NCI-H2107 (cell line): ENCODE measurements around the gene DOCK8.
"Not testable (repeated sequence)": the region's sequence is repeated elsewhere in the genome, so short reads cannot be mapped to it uniquely, and the experiment has no call there.

Source experiments
- DNase-seq: peaks from one replicate; lab custom pipeline; 2025; lab: John Stamatoyannopoulos, UW

The DOCK8 gene

DNA sequence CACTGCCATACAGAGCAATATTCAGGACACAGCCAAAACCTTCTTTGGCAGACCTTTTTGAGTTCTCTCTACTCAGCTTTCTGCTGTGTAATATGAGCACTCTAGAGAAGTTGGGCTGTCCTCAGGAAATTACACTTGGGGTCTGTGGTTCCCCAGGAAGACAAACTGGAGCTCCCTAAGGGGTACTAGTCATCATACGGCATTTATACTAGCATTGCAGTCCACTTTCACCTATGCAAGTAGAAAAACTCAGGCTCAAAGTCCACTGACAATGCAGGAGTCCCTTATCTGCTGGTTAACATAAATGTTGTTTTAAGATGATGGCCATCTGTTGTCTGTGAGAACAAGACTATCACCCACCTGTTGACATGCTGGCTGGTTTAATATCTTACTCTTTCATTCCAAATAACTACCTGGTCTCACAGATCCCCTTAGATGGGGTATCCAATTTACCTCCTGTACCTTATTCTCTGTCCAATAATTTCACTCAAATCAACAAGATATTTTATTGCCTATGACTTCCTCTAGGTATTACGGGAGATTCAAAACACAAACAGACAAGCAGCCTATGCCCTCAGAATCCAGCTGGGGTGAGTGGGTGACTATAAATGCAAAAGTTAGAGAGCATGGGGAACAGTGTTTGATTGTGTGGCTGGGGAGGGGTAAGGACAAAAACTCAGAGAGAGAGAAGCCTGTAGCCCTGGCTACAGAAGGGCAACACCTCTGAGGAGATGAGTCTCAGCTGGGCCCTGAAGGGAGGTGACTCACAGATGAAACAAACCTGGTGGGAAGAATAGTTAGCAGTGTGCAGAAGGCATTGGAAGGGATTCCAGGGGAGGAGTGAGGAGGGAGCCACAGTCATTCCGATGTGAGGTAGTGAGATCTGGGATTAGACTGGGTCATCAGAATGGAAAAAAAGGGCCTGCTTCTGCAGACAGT, 10.2 kb downstream of the DOCK8 start:
- DNase-seq = no peak

DNA sequence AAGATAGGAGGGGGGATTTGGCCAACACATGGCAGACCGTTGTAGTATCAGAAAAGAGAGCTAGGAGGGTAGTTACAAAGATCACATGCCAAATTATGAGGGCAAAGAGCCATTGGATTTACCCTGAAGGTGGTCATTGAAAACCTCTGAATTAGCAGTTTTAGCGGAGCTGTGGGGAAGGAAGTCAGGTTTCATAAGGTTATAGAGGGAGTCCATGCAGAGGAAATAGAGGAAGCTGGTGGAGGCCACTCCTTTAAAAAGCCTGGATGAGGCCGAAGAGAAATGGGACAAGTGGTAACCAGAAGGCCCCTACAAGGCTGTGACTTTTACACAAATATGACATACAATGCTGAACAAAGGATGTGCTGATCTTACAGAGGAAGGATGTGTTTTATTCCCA, 13.2 kb downstream of the DOCK8 start:
- DNase-seq = no peak

DNA sequence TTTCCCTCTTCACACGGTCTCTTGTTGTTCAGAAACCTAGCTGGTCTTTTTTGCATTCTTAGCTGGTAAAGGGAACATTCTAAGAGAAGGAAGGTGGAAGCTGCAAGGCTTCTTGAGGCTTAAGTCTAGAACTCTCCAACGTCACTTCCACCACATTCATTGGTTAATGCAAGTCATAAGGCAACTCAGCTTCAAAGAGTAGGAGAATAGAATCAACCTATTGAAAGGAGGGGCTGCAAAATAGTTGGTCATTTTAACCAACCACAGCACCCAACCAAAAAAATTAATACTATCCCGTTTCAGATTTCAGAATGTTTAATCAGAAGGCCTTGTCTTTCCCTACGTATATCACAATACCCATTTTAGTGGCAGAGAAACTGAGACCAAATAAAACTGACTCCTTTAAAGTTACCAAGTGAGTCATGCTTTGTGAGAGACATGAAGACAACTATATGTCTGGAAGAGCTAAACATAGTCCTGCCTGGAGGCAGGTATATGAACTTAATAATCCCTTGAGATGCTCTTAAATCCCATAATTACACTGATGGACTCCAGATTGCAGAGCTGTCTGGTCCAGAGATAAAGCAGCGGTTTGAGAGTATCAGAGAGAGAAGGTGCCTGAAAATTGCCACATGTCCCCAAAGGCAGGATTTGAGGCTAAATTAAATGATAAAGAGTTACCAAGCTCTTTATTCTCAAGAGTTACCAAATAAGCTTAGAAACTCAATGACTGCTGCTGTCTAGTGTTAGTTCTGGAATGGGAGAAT, 14.4 kb downstream of the DOCK8 start:
- DNase-seq = no peak

DNA sequence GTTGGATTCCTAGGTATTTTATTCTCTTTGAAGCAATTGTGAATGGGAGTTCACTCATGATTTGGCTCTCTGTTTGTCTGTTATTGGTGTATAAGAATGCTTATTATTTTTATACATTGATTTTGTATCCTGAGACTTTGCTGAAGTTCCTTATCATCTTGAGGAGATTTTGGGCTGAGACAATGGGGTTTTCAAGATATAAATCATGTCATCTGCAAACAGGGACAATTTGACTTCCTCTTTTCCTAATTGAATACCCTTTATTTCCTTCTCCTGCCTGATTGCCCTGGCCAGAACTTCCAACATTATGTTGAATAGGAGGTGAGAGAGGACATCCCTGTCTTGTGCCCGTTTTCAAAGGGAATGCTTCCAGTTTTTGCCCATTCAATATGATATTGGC, 17.0 kb downstream of the DOCK8 start:
- not testable (repeated sequence) for DNase-seq

DNA sequence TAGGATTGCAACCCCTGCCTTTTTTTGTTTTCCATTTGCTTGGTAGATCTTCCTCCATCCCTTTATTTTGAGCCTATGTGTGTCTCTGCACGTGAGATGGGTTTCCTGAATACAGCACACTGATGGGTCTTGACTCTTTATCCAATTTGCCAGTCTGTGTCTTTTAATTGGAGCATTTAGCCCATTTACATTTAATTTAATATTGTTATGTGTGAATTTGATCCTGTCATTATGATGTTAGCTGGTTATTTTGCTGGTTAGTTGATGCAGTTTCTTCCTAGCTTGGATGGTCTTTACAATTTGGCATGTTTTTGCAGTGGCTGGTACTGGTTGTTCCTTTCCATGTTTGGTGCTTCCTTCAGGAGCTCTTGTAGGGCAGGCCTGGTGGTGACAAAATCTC, 19.0 kb downstream of the DOCK8 start:
- not testable (repeated sequence) for DNase-seq

DNA sequence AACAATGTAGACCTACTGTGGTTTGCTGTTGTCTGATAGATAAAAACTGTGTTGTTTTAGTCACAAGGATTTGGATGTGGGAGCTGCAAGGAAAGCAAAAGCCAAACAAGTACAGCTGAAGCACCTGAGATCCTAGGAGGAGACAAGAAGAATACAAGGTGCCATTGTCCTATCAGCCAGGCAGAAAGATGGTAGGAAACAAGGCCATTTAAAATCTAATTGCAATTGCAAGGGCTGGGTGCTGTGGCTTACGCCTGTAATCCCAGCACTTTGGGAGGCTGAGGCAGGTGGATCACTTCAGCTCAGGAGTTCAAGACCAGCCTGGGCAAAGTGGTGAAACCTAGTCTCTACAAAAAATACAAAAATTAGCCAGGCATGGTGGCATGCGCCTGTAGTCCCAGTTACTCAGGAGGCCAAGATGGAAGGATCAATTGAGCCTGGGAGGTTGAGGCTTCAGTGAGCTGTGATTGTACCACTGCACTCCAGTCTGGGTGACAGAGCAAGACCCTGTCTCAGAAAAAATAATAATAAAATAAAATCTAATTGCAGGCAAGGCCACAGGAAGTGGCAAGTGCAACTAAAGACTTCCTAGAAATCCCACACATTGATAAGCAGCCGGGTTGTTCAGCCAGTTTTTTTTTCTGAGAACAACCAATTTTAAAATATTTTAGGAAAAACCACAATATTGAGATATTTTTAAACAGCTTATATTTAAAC, 22.6 kb downstream of the DOCK8 start:
- no peak for DNase-seq

DNA sequence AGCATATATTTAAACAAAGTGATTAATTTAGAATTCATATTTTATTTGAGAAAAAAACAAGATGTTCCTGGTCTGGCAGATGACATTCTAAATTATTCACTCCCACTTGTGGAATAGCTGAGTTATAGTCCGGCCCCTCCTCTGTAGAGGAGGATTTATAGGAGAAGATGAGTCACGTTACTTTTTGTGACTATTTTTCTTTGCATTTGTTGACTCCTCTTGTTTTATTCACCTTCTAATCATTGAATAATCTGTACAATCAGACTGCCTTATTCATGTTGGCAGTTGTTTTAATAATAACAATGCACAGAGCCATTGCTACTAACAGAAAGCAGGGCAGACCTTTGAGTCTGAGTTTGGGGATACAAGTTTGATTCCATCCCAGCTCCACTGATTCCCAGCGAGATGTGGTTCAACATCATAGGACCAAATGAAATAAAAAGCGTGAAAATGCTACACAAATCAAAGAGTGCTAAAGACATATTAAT, 23.2 kb downstream of the DOCK8 start:
- no peak for DNase-seq

DNA sequence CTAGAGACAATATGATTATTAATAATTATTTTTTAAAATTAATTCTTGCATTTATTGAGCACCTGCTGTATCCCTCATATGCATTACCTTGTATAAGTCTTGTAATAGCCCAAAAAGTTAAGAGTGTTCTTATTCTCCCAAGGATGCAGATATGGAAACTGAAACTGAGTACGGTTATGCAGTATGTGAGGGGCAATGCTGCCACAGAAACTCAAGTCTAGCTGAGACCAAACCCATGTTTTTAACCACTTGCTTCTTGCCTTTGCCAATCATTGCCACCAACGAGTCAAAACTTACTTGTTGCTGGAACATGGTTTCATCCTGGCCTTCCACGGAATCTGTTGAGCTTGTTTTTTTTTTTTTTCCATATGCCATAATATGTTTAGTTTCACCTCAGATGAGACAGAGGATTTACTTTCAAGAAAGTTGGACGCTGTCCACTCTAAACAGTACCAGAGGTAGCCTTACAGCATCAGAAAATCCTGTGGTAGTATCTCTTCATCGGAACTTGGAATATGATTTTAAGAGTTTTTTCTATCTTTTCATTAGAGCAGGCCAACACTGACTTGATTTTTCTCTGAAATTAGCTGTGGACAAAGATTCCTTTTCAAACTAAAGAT, 27.9 kb downstream of the DOCK8 start:
- DNase-seq = no peak

DNA sequence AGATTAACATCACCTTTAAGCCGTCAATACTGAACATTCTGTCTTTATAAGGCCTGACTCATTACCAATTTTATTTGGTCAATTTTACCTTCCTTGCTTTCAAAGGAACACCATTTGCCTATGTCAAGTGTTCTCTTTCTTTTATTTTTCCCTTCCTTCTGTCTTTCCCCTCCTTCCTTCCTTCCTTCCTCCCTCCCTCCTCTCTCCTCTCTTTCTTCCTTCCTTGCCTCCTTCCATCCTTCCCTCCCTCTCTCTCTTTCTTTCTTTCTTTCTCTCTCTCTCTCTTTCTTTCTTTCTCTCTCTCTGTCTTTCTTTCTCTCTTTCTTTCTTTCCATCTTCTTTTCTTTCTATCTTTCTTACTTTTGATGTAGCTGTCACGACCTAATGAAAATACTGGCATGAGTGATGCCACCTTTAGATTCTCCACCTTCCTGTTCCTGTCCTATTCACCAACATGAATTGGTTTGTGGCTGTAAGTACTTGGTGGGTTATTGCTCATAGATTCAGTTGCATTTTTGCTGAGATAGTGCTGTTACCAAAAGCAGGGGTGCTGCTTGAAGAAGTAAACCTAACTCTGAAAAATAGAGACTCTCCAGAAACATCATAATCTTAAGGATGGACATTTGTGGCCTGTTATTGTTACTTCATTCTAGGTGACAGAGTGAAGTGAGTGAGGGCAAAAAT, 33.8 kb downstream of the DOCK8 start:
- no peak for DNase-seq

DNA sequence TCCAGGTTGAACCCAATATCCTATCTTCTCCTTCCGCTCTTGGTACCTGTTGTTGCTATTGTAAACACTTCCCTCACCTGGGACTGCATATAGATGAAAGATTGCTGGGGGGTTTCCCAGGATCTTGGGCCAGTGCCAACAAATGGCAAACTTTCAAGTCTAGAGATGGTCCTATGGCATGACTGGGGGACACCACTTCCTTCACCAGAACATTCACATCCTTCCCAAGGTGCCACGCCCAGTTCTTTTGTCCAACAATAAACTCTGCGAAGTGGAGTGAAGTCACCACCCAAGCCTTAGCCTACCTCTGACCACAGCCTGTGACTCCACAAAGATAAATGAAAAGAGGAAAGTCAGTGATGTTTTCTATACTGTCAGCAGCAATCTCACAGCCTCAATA, 34.4 kb downstream of the DOCK8 start:
- DNase-seq = no peak

DNA sequence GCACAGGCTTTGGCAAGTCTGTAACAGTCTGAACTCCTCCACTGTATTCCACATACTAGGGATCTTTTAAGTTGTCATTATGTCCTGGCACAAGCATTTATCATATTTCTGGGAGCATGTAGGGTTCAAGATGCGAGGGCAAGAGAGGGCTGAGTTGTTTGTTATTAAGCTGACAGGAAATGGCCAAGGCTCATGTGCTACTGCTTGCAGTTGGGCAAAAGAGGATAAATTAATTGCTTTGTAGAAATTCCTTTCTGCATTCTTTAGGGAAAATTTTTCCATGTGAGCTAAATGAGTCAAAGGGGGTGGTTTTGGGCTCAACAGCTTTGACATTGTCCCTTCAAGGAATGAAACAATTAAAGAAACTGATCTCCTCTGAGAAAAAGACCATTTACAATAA, 35.4 kb downstream of the DOCK8 start:
- DNase-seq = no peak

DNA sequence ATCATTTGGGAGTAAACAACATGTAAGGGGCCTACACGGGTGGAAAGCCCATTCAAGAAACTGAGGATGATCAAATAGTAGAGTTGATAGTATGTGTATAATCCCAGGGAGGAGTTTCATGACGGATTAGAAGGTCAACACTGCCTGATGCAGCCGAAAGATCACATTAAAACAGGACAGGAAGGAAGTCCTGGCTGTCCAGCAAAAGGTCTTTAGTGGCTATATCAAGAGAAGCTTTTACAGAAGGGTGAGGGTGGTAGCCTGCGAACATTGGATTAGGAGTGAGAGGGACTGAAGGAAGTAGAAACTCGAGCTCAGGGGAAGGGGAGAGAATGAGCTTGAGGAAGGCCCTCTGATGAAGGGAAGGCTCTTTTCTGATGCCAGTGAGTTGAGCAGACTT, 36.0 kb downstream of the DOCK8 start:
- no peak for DNase-seq

DNA sequence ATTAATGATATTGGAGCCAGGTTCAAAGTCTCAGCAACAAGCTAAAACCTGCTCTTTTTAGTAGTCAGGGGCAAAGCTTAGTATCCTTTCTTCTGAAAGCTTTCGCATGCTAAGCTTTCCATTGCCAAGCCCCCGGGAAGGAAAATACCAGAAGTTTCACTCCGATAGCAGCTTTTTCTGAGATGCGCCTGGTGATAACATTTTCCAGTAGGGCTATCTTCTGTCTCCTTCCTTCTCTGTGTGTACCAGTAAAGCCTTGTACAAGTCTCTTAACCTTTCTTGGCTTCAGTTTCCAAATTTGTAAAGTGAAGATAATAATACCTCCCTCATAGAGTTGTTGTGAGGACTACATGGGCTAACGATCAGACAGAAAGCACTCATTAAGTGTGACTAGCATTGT, 36.7 kb downstream of the DOCK8 start:
- no peak for DNase-seq

DNA sequence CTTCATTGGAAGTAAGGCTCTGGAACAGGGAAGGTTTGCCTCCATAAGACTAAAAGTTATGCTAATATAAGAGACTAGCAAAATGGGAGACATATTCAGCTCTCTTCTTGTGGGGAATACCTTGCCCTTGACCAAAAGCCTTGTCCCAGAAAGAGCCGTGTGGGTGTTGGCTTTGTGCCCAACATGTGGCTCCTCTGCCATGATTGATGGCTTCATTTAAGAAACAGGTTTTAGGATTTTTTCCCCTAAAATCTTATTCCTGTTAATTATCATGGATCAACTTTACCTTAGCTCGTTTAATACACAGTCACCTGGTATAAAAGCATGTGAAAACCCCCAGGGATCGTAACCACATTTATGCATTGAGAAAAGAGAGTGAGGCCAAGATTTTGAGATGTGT, 38.9 kb downstream of the DOCK8 start:
- DNase-seq = no peak

DNA sequence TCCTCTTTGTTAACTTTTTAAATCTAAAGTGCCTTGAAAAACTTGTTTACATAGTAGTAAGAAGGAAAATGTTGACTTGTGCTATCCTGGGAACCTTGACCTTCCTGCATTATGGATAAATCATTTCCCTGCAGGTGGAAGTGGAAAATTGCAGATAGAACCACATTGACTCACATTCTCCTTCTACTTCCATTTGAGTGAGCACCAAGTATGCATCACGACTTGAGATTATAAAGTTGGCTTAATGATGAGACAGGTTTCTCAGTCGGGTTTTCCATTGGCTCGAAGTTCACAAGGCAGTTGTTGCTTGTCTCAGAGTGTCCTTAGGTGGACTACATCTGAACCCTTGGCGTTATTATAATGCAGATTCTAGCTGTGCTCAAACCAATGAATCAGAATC, 39.9 kb downstream of the DOCK8 start:
- no peak for DNase-seq

DNA sequence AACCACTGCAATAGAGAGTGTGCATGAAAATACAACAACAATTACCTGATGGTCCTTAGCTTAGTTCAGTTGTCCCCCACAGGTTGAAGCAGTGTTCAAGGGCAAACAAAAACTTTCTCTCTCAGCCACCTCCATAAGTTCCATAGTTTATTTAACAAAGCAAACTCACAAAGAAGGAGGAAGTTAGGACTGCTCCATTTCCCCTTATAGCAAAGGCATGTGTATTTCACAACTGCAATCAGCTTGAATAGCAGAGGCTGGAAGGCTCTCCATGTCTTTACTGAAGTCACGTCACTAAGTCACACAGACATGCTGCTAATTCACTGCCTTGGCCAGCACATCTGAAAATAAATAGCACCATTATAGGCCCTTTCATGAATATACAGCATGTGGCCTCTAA, 43.3 kb downstream of the DOCK8 start:
- no peak for DNase-seq

DNA sequence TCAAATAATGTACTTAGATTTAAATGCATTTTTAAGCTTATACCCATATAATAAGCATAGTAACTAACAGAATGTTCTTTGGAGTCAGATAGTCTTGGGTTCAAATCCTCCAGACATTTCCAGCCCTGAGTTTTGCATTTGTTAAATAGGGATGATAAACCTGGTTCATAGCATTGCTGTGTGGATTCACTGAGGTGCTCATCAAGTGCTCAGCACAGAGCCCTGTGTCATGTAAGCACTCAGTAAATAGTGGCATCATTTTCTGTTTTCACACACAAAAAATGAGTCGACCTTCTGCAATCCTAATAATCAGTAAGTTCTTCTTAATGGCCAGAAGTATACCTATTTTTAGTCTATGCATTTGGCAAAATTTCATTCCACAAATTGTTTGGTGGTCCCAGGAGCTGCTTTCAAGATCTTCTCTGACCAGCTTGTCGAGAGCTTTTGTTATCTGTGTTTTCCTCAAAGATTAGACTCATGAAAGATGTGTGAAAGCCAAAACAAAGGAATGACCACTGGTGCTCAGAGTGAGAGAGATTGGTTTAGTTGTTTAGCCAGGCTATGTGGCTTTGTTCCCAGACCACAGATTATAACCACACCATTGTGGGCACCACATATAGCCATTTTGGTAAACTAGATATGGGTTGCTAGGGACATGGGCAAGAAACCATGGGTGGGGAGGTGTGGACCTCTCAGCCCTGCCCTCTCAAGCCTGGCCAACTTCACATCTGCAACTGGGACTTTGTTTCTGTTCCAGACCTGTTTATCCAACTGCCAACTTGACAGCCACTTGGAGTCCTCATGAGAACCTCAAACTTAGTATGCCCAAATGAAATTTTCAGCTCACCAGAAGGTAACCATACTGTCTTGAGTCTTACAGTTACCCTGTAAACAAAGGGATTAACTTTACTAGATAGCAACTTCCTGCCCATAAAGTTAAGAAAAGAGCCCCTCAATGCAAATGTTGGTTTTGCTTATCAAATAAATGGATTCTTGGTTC, 45.0 kb downstream of the DOCK8 start:
- DNase-seq = no peak

DNA sequence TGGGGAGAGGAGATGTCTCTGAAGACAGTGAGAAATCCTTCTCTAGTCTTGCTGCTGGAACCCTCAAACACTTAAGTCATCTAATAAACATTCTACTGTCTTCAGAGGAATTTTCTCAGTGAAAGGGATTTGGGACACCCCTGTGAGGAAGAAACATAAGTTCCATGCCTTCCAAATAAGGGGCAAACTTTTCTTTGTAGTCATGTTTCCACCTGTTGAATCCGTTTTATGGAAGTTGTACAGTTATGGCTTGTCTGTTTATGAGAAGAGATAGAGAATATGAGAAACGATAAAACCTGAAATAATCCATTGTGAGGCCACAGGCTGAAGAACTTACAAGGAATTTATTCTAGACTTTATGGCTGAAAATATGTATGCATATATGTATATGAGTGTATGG, 49.6 kb downstream of the DOCK8 start:
- DNase-seq = no peak

DNA sequence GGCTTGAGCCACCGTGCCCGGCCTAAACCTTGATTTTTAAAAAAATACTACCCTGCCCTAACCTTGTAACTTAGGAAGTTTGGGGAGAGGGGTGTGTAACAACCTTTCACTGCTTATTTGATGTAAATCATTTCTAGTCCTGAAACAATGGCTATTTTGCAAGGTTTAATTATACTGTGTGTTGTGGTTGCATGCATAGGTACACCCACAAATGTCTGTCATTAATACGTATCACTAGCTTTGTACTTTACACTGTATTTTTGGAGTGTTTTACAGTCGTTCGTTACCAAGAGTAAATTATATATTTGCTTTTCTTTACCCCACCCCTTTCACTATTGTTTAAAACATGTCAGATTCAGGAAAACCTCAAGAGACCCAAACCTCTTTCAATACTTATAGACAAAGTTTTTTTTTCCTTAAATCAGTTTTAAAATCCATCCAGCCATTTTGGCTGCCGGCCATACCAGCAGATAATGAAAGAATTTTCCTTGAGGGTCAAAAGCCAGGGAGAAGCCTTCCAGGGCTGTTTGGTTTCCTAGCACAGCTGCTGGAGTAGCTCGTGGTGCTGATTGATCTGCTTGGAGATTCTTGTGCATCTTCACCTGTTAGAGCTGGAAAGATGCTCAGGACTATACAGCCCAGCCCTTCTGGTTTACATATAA, 50.7 kb downstream of the DOCK8 start:
- no peak for DNase-seq

DNA sequence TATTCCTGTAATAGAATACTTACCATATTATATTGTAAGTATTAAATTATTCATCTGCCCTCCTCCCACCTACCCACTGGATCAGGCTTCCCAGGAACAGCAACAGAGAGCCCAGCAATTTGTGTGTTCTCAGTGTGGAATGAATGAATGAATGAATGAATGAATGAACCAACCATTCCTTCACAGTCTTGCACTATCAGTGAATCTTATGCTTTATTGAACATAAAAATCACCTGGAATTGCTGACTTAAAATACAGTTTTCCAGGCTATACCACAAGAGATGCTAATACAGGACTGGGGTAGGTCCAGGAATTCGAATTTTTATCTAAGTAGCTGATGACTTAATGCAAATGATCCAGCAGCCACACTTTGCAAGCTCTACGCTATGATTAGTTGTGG, 51.6 kb downstream of the DOCK8 start:
- DNase-seq = no peak
